Right atrium auricular region (tissue), 2 donors: Measurements from ENCODE around the gene PSMB10. TPM values are rescaled to one million over a fixed set of nuclear protein-coding genes. Genes with fewer than 3 reads are reported as not detected.

Source experiments
- DNase-seq: peaks from one replicate; pipeline ENCODE4 v3.0.0-alpha.2; 2019; ENCODE audit warnings: low spot score
- H3K27ac ChIP-seq, 2 donors: fragments of 200-600 bp; sonication (generic); 1 replicate in 1 of 2; 2 replicates in 1 of 2; pipeline ENCODE4 v1.5.1; 2016 to 2019
- H3K27me3 ChIP-seq, 2 donors: fragments of 200-600 bp; sonication (generic); one replicate each; pipeline versions ENCODE4 v1.5.1 to v1.6.0; 2017 to 2019
- H3K36me3 ChIP-seq: fragments of 200-600 bp; sonication (generic); one replicate; pipeline ENCODE4 v1.5.1; 2016
- H3K4me1 ChIP-seq, 2 donors: fragments of 200-600 bp; sonication (generic); one replicate each; pipeline versions ENCODE4 v1.5.1 to v1.6.0; 2017 to 2019
- H3K4me3 ChIP-seq, 2 donors: fragments of 200-600 bp; sonication (generic); 1 replicate in 1 of 2; 2 replicates in 1 of 2; pipeline ENCODE4 v1.5.1; 2017 to 2019; ENCODE audit warnings: mild to moderate bottlenecking in 1 of 2, moderate library complexity in 1 of 2
- H3K9me3 ChIP-seq, 2 donors: fragments of 200-600 bp; sonication (generic); one replicate each; pipeline ENCODE4 v1.5.1; 2019
- total RNA-seq, 2 donors: library from RNA; depleted of rRNA; stranded (reverse); fragments of >200 nt; gene quantifications; one replicate each; pipeline ENCODE4 v1.1.0, GENCODE V29; 2016
- TF ChIP-seq, protein P1 (sequence below), 2 donors: fragments of 200-600 bp; sonication (generic); IDR thresholded peaks; one replicate each; pipeline ENCODE4 v1.5.1; 2019; ENCODE audit warnings: antibody characterized with exemption in 2 of 2

Gene PSMB10
- total RNA-seq, 2 donors from 2014 or later, result 37.3 to 38.4 TPM

DNA sequence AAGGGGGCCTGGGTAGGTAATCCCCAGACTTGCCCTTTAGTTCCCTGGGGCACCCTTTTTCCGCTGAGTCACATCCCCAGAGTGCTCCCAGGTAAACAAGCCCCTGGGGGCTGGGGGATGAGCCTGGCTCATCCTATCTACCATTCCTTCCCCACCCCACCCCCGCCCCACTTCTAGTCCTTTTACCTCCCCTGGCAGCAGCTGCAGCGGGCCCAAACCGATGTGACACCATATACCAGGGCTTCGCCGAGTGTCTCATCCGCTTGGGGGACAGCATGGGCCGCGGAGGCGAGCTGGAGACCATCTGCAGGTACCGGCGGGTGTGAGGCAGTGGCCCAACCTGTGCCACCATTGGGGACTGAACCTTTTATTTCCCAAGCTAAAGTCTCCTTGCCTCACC, 51.1 kb downstream of the PSMB10 start:
- H3K4me1 ChIP-seq, result peaks cover 0 to 37% of the 10 kb centered on the region in 2 donors
- no peak for DNase-seq
- peak overlapping the region; percentile 67 to 68 for H3K27ac ChIP-seq
- no peak overlapping the region for H3K4me3 ChIP-seq
- peaks cover 37% of the 10 kb centered on the region for H3K36me3 ChIP-seq
- TF ChIP-seq, protein P1, sequence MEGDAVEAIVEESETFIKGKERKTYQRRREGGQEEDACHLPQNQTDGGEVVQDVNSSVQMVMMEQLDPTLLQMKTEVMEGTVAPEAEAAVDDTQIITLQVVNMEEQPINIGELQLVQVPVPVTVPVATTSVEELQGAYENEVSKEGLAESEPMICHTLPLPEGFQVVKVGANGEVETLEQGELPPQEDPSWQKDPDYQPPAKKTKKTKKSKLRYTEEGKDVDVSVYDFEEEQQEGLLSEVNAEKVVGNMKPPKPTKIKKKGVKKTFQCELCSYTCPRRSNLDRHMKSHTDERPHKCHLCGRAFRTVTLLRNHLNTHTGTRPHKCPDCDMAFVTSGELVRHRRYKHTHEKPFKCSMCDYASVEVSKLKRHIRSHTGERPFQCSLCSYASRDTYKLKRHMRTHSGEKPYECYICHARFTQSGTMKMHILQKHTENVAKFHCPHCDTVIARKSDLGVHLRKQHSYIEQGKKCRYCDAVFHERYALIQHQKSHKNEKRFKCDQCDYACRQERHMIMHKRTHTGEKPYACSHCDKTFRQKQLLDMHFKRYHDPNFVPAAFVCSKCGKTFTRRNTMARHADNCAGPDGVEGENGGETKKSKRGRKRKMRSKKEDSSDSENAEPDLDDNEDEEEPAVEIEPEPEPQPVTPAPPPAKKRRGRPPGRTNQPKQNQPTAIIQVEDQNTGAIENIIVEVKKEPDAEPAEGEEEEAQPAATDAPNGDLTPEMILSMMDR (IDR thresholded peaks at IDR 0.05), result no peak
- H3K27me3 ChIP-seq, result no peaks in the 10 kb centered on the region
- H3K9me3 ChIP-seq, result no peaks in the 10 kb centered on the region

DNA sequence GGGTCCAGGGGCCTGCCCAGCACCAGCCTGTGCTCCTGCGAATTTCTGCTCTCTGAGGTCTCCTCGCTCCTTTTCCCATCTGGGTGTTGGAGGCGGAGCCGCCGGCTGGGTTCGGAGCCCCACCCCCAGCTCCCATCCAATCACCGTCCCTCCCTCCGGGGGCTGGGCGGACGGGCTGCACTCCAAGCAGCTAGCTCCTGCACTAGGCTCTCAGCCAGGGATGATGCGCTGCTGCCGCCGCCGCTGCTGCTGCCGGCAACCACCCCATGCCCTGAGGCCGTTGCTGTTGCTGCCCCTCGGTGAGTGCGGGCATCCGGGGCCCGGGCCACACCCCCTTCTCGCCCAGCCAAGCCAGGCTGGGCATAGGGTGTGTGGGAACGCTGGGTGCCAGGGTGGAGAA, 52.0 kb downstream of the PSMB10 start, which contains the start of gene NRN1L:
Gene NRN1L, plus strand, starts transcription at position 202 of the 400 bp plus-strand sequence. Its CDS starts 19 bp downstream, at position 221.
- H3K4me3 ChIP-seq, result peak within 1 kb of the TSS in 1 of 2 donors; percentile 5
- H3K9me3 ChIP-seq, result no peaks in the 10 kb centered on the region
- H3K27me3 ChIP-seq, result no peaks in the 10 kb centered on the region
- peak; percentile 91 for DNase-seq
- TF ChIP-seq, protein P1 (IDR thresholded peaks at IDR 0.05), result no peak
- H3K27ac ChIP-seq, result peak within 1 kb of the TSS; percentile 67 to 68
- H3K4me1 ChIP-seq, result peaks cover 0 to 37% of the 10 kb centered on the region in 2 donors
- peaks cover 45% of the 10 kb centered on the region for H3K36me3 ChIP-seq

Other genes with a start within 250 kb of the PSMB10 start
- 1 to 10 TPM; 7.1 to 9.2 TPM for gene GFOD2, start 217.5 kb downstream of the PSMB10 start, total RNA-seq
- 1 to 10 TPM; 7.8 to 8.9 TPM for gene RANBP10, start 130.3 kb downstream of the PSMB10 start, total RNA-seq
- under 1 TPM in 1 of 2 donors, not detected in 1; 0.55 TPM for gene TSNAXIP1, start 130.0 kb downstream of the PSMB10 start, total RNA-seq
- 10 to 100 TPM; 42.5 to 59.4 TPM for gene THAP11, start 94.5 kb downstream of the PSMB10 start, total RNA-seq
- 100 to 1,000 TPM in 1 of 2 donors, 10 to 100 TPM in 1; 44.6 to 132 TPM for gene NUTF2, start 89.9 kb downstream of the PSMB10 start, total RNA-seq
- 10 to 100 TPM in 1 of 2 donors, 1 to 10 TPM in 1; 8.7 to 19.1 TPM for gene CENPT, start 89.2 kb downstream of the PSMB10 start, total RNA-seq
- gene EDC4, start 63.8 kb downstream of the PSMB10 start, total RNA-seq, result 10 to 100 TPM; 21.2 to 39.5 TPM
- not detected for gene NRN1L, start 52.0 kb downstream of the PSMB10 start, total RNA-seq
- 10 to 100 TPM; 18.4 to 23.2 TPM for gene PSKH1, start 43.6 kb downstream of the PSMB10 start, total RNA-seq
- under 1 TPM in 1 of 2 donors, not detected in 1; 0.59 TPM for gene CTRL, start 5.0 kb downstream of the PSMB10 start, total RNA-seq
- gene LCAT, start 7.3 kb upstream of the PSMB10 start, total RNA-seq, result 10 to 100 TPM in 1 of 2 donors, 1 to 10 TPM in 1; 2.9 to 11.8 TPM
- gene SLC12A4, start 31.8 kb upstream of the PSMB10 start, total RNA-seq, result 10 to 100 TPM; 39.5 to 85.9 TPM
- gene DPEP3, start 43.6 kb upstream of the PSMB10 start, total RNA-seq, result not detected
- gene DPEP2, start 62.6 kb upstream of the PSMB10 start, total RNA-seq, result 1 to 10 TPM in 1 of 2 donors, under 1 TPM in 1; 0.85 to 1.6 TPM
- gene DPEP2NB, start 79.1 kb upstream of the PSMB10 start, total RNA-seq, result not detected
- gene DDX28, start 86.4 kb upstream of the PSMB10 start, total RNA-seq, result 1 to 10 TPM; 4.3 to 4.8 TPM
- 1 to 10 TPM; 4.5 to 4.9 TPM for gene DUS2, start 86.4 kb upstream of the PSMB10 start, total RNA-seq
- 10 to 100 TPM; 24.5 to 45.0 TPM for gene NFATC3, start 148.5 kb upstream of the PSMB10 start, total RNA-seq